ENCODE data around the gene C20orf204. TPM values are rescaled to one million over a fixed set of nuclear protein-coding genes. Genes with fewer than 3 reads are reported as not detected.

Gene C20orf204
- total and polyA plus RNA-seq, 2 of the 4 experiments (the other 2 are of a cell fraction): 0.09 to 0.18 TPM

- no peaks in the 10 kb centered on the region; the same call in none of the 2 replicates for H4K20me1 ChIP-seq (ENCODE audit: insufficient read depth, low read length)
- H3K27me3 ChIP-seq (ENCODE audit: control insufficient read depth, insufficient read depth, low read length): no peaks in the 10 kb centered on the region
- no peak overlapping the region for H3K23ac ChIP-seq (ENCODE audit: low read depth, low read length)
- no peak overlapping the region for H4K5ac ChIP-seq (ENCODE audit: low read depth, low read length)
- H2BK15ac ChIP-seq (ENCODE audit: low read depth, low read length): no peak overlapping the region
- no peaks in the 10 kb centered on the region for H3K9me1 ChIP-seq (ENCODE audit: insufficient read depth, low read length)
- in situ Hi-C loops (cut with MboI; ENCODE audit: low sequenced_read_pairs) (no loop called here), intact Hi-C loops (cut with micrococcal nuclease) (no loop called here), dilution Hi-C loops (cut with HindIII; ENCODE audit: low sequenced_read_pairs, unreplicated experiment) (no loop called here)
- no peak overlapping the region for H2BK5ac ChIP-seq (ENCODE audit: low read depth, low read length, poor library complexity, severe bottlenecking)
- no peak overlapping the region for H4K8ac ChIP-seq (ENCODE audit: low read depth in 2 of 2, low read length in 2 of 2)
- no peak overlapping the region for H3K27ac ChIP-seq (ENCODE audit: insufficient read depth, low read length)
- no peak for DNase-seq
- H3K14ac ChIP-seq (replicated peaks; ENCODE audit: low read depth, low read length): no peak overlapping the region
- H3K4me3 ChIP-seq (ENCODE audit: insufficient read depth, low read depth, low read length): no peak overlapping the region
- POLR2A ChIA-PET (ENCODE audit: unreplicated experiment): interaction anchor here (0.9 kb wide), 1 partner anchor 10 kb away, joined by 3 read pairs; the partner anchor contains the start of gene TCEA2
- no peak overlapping the region for H3K18ac ChIP-seq (ENCODE audit: low read depth, low read length)
- H3K9me3 ChIP-seq (ENCODE audit: control insufficient read depth, insufficient read depth, low read length): no peaks in the 10 kb centered on the region
- ATAC-seq (ENCODE audit: low read depth): no peak
- CTCF ChIA-PET: no interaction called here
- H3K4ac ChIP-seq (ENCODE audit: low read depth, low read length): no peak overlapping the region
- no peak overlapping the region for H2AK9ac ChIP-seq (replicated peaks; ENCODE audit: low read depth, low read length, poor library complexity)
- no peak overlapping the region for H2BK120ac ChIP-seq (ENCODE audit: low read depth, low read length)
- H3K79me1 ChIP-seq (ENCODE audit: low read depth in 1 of 2, low read length in 2 of 2): no peaks in the 10 kb centered on the region
- no CpG with 5 or more reads among the region's 14 CpGs for WGBS, 2 experiments (ENCODE audit: extremely low coverage in 2 of 2, insufficient read length in 1 of 2)
- peaks cover 26% of the 10 kb centered on the region; the same call in 1 of the 2 replicates for H3K36me3 ChIP-seq (ENCODE audit: control insufficient read depth, insufficient read depth, low read length)
- H3K56ac ChIP-seq (ENCODE audit: extremely low read depth, insufficient read depth, low read length): no peak overlapping the region
- no TSS peak for BruUV-seq (replicated peaks)
- no peak overlapping the region for H2BK20ac ChIP-seq (ENCODE audit: low read depth, low read length)
- H3K9ac ChIP-seq (ENCODE audit: low read depth, low read length): no peak overlapping the region
- H3K4me2 ChIP-seq (ENCODE audit: low read depth, low read length): no peak overlapping the region
- H2AK5ac ChIP-seq (ENCODE audit: low read depth, low read length): no peak overlapping the region
- TF ChIP-seq SMC3 (IDR thresholded peaks at IDR 0.05; ENCODE audit: low read depth, low read length): no peak
- no peak for TF ChIP-seq BHLHE40 (IDR thresholded peaks at IDR 0.05; ENCODE audit: low read depth, low read length)
- TF ChIP-seq MAFK (IDR thresholded peaks at IDR 0.05; ENCODE audit: low read depth, low read length): no peak
- no peak for TF ChIP-seq CHD1 (IDR thresholded peaks at IDR 0.05; ENCODE audit: low read depth, low read length)
- TF ChIP-seq POLR2A (IDR thresholded peaks at IDR 0.05; ENCODE audit: low read depth, low read length): no peak
- no peak for TF ChIP-seq CTCF (conservative IDR thresholded peaks at IDR 0.05; ENCODE audit: low read depth, low read length)
- TF ChIP-seq ELK1 (IDR thresholded peaks at IDR 0.05; ENCODE audit: borderline replicate concordance, low read depth, low read length): no peak
- no peak for TF ChIP-seq RFX5 (IDR thresholded peaks at IDR 0.05; ENCODE audit: low read depth, low read length)
- no peak for TF ChIP-seq CEBPB (IDR thresholded peaks at IDR 0.05; ENCODE audit: low read depth, low read length)
- TF ChIP-seq MXI1 (IDR thresholded peaks at IDR 0.05; ENCODE audit: borderline replicate concordance, low read depth, low read length): no peak
- no peak for TF ChIP-seq RAD21 (IDR thresholded peaks at IDR 0.05; ENCODE audit: low read length)
- no peak for TF ChIP-seq NFE2L2 (IDR thresholded peaks at IDR 0.05; ENCODE audit: low read depth, low read length)
- no peak for TF ChIP-seq MAZ (IDR thresholded peaks at IDR 0.05; ENCODE audit: borderline replicate concordance, low read depth, low read length)
- TF ChIP-seq USF2 (IDR thresholded peaks at IDR 0.05; ENCODE audit: low read depth, low read length): no peak
- no peak for TF ChIP-seq RCOR1 (IDR thresholded peaks at IDR 0.05; ENCODE audit: insufficient replicate concordance, low read length)
- no peak for TF ChIP-seq FOS (IDR thresholded peaks at IDR 0.05; ENCODE audit: low read depth, low read length)
- H2AFZ ChIP-seq (replicated peaks; ENCODE audit: low read length, poor library complexity): no peak overlapping the region
- no peaks in the 10 kb centered on the region for H3K4me1 ChIP-seq (ENCODE audit: control insufficient read depth, insufficient read depth, low read length)
- no peak overlapping the region for H4K91ac ChIP-seq (ENCODE audit: insufficient read depth, low read depth, low read length)
These were observed 36.6 kb downstream of the C20orf204 start for GRCh38 chr20:64072498-64073063.

All from IMR-90 (cell line).